Immature natural killer cell (primary cell): ENCODE data around the gene NACAD. TPM values are rescaled to one million over a fixed set of nuclear protein-coding genes. Genes with fewer than 3 reads are reported as not detected.
A peak's percentile ranks its signal among the peaks of the same experiment; 100 is the strongest.

Source experiments
- DNase-seq, 3 donors: peaks; one replicate each; pipeline ENCODE4 v3.0.0; 2022; ENCODE audit warnings: mixed read lengths in 1 of 3
- H3K27ac Mint-ChIP-seq, 6 donors: one replicate each; pipeline ENCODE4 v1.8.0; 2020; ENCODE audit warnings: mixed read lengths in 6 of 6, mild to moderate bottlenecking in 5 of 6, inconsistent platforms in 4 of 6, moderate library complexity in 3 of 6
- H3K27me3 Mint-ChIP-seq, 3 donors: one replicate each; pipeline ENCODE4 v1.8.0; 2020 to 2021; ENCODE audit warnings: low read depth in 3 of 3, mild to moderate bottlenecking in 3 of 3, mixed read lengths in 3 of 3, moderate library complexity in 3 of 3, inconsistent platforms in 1 of 3
- H3K36me3 Mint-ChIP-seq, 3 donors: one replicate each; pipeline ENCODE4 v1.8.0; 2020; ENCODE audit warnings: mixed read lengths in 3 of 3, inconsistent platforms in 2 of 3, mild to moderate bottlenecking in 2 of 3
- H3K4me1 Mint-ChIP-seq, 2 donors: one replicate each; pipeline ENCODE4 v1.8.0; 2020; ENCODE audit warnings: inconsistent platforms in 2 of 2, mild to moderate bottlenecking in 2 of 2, mixed read lengths in 2 of 2, moderate library complexity in 1 of 2
- H3K4me3 Mint-ChIP-seq, 5 donors: one replicate each; pipeline ENCODE4 v1.8.0; 2020; ENCODE audit warnings: mild to moderate bottlenecking in 5 of 5, mixed read lengths in 5 of 5, inconsistent platforms in 3 of 5, moderate library complexity in 3 of 5
- H3K9me3 Mint-ChIP-seq, 6 donors: one replicate each; pipeline ENCODE4 v1.8.0; 2020; ENCODE audit warnings: mild to moderate bottlenecking in 6 of 6, mixed read lengths in 6 of 6, inconsistent platforms in 4 of 6, moderate library complexity in 3 of 6
- polyA plus RNA-seq, 3 donors: library from polyadenylated mRNA; unstranded; fragments of 300-500 nt; fragmentation: Illumina TruSeq; gene quantifications; one replicate each; pipeline ENCODE4 v1.2.3, GENCODE V29; 2021

The NACAD gene
- polyA plus RNA-seq, 3 donors from 2014 or later, result 0.26 to 0.65 TPM; not detected in 1

DNA sequence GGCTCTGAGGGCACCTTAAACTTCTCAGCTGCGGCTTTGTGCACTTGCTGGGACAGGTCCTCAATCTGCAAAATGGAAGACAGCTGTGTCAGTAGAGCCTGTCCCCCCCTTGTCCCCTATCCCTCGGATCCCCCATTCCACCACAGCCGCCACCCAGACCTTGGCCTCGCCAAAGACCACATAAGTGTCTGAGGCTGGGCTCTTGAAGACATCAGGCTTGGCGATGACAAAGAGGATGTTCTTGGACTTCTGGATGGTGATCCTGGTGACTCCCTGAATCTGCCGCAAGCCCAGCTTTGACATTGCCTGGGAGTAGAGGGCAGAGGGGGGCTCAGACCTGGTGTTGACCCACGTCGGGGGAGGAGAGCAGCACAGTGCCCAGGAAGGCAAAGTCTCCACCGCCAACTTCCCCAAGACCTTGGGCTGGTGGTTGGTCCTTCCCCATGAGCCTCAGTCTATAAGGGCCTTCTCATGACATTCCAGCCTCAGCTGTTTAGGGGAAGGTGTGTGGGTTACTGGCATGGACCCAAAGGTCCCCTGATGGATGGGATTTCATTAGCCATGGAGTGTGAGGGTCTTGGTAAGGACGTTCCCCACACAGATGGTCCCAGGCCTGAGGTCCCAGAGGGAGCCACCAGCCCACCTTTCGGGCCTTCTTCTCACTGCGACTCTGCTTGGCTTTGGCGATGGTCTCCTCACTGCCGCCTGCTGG lies 7.7 kb downstream of the NACAD start:
- Mint-ChIP-seq H3K27ac (peak overlapping the region; percentile 23 to 73 (median 54)), H3K9me3 (no peaks in the 10 kb centered on the region), H3K4me3 (no peak overlapping the region)

DNA sequence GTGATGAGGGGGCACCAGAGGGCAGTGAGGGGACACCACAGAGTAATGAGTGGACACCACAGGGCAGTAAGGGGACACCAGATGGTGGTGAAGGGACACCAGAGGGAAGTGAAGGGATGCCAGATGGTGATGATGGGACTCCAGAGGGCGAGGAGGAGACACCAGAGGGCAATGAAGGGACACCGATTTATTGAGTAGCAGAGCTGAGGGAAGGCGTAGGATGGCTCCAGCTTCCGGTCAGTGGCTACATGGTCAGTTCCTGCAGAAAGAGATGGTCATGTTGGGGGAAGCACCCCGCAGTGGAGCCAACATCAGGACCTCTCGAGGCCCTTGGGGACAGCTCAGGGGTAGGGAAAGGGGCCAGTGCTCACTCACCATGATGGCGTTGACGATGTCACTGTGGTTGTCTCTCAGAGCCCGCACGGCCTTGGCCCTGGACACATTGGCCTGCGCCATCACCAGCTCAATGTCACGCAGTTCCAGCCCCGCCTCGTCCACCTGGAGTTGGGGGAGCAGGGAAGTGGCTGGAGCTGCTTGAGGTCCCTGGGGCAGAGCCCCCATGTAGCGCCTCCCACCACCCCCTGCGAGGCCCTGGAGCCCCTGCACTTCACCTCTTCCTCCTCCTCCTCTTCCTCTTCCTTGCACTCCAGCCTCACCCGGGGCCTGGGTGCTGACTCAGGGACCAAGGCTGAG lies 8.4 kb downstream of the NACAD start:
- peaks cover 0 to under 1% (median under 1%) of the 10 kb centered on the region in 3 donors for H3K36me3 Mint-ChIP-seq

More for the DNA sequence above, 7.7 kb downstream of the NACAD start:
- peaks cover 0 to 4% (median 0%) of the 10 kb centered on the region in 3 donors for H3K27me3 Mint-ChIP-seq
- no peak for DNase-seq
- H3K4me1 Mint-ChIP-seq, result peaks cover 7 to 24% of the 10 kb centered on the region in 2 donors
- H3K36me3 Mint-ChIP-seq, result no peaks in the 10 kb centered on the region

DNA sequence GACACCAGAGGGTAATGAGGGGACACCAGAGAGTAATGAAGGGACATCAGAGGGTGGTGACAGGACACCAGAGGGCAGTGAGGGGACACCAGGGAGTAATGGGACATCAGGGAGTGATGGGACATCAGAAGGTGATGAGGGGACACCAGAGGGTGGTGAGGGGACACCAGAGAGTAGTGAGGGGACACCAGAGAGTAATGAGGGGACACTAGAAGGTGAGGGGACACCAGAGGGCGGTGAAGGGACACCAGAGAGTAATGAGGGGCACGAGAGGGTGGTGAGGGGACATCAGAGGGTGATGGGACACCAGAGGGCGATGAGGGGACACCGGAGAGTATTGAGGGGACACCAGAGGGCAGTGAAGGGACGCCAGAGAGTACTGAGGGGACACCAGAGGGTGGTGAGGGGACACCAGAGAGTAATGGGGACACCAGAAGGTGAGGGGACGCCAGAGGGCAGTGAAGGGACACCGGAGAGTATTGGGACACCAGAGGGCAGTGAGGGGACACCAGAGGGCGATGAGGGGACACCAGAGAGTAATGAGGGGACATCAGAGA lies 10.6 kb downstream of the NACAD start:
- no peak for DNase-seq

More for the DNA sequence above, 8.4 kb downstream of the NACAD start:
- Mint-ChIP-seq H3K4me3 (no peak overlapping the region), H3K27me3 (peaks cover 0 to 4% (median 0%) of the 10 kb centered on the region in 3 donors), H3K4me1 (peaks cover 10 to 29% of the 10 kb centered on the region in 2 donors), H3K9me3 (no peaks in the 10 kb centered on the region), H3K27ac (peak overlapping the region; percentile 44 to 84 (median 64))
- no peak for DNase-seq

DNA sequence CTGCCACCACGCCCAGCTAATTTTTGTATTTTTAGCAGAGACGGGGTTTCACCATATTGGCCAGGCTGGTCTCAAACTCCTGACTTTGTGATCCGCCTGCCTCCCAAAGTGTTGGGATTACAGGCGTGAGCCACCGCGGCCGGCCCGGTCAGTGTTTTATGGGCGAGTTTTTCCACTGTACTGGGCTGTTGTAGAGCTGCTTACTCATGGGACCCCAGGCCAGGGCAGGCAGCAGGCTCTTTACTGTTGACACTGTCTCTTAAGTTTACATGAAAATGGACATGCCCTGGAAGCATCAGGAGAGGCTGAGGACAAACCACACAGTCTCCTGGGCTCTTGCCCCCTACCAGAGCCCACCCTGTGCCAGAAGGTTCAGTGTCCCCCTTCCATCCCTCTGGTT lies 11.2 kb downstream of the NACAD start:
- Mint-ChIP-seq H3K27ac (peak overlapping the region in 3 of 6 donors; percentile 34 to 62 (median 36)), H3K27me3 (peaks cover 1 to 4% (median 2%) of the 10 kb centered on the region in 3 donors), H3K36me3 (peaks cover 4 to 21% (median 10%) of the 10 kb centered on the region in 3 donors), H3K9me3 (no peaks in the 10 kb centered on the region), H3K4me1 (peaks cover 39 to 57% of the 10 kb centered on the region in 2 donors), H3K4me3 (peak overlapping the region in 1 of 5 donors; percentile 42)
- DNase-seq, result no peak

More for the DNA sequence above, 10.6 kb downstream of the NACAD start:
- Mint-ChIP-seq H3K27ac (peak overlapping the region in 4 of 6 donors; percentile 31 to 83 (median 58)), H3K36me3 (peaks cover 4 to 15% (median 6%) of the 10 kb centered on the region in 3 donors), H3K9me3 (no peaks in the 10 kb centered on the region), H3K4me1 (peaks cover 33 to 51% of the 10 kb centered on the region in 2 donors), H3K4me3 (peak overlapping the region in 1 of 5 donors; percentile 54), H3K27me3 (peaks cover 1 to 4% (median 2%) of the 10 kb centered on the region in 3 donors)

DNA sequence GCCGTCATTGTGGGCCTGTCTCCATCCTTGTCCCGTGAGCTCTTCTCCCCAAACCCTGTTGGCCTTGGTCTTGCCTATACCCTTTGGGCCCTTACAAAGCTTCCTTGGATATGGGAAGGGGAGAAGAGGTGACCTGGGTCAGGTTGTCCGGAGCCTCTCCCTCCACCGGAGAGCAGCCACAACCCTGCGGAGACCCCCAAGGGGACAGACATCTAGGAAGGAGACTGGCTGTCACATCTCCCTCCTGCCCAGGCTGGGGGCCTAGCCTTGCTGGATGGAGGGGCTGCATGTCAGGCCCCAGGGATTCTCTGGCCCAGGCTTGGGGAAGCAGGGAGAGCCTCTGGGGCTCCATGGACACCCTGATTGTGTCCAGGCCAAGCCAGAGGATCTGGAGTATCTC lies 11.8 kb downstream of the NACAD start:
- peaks cover 4 to 24% (median 12%) of the 10 kb centered on the region in 3 donors for H3K36me3 Mint-ChIP-seq
- H3K27me3 Mint-ChIP-seq, result peaks cover 1 to 4% (median 2%) of the 10 kb centered on the region in 3 donors
- H3K9me3 Mint-ChIP-seq, result no peaks in the 10 kb centered on the region
- H3K4me1 Mint-ChIP-seq, result peaks cover 45 to 64% of the 10 kb centered on the region in 2 donors
- H3K27ac Mint-ChIP-seq, result peak overlapping the region in 3 of 6 donors; percentile 34 to 74 (median 45)
- peak overlapping the region in 1 of 5 donors; percentile 36 for H3K4me3 Mint-ChIP-seq
- no peak for DNase-seq

DNA sequence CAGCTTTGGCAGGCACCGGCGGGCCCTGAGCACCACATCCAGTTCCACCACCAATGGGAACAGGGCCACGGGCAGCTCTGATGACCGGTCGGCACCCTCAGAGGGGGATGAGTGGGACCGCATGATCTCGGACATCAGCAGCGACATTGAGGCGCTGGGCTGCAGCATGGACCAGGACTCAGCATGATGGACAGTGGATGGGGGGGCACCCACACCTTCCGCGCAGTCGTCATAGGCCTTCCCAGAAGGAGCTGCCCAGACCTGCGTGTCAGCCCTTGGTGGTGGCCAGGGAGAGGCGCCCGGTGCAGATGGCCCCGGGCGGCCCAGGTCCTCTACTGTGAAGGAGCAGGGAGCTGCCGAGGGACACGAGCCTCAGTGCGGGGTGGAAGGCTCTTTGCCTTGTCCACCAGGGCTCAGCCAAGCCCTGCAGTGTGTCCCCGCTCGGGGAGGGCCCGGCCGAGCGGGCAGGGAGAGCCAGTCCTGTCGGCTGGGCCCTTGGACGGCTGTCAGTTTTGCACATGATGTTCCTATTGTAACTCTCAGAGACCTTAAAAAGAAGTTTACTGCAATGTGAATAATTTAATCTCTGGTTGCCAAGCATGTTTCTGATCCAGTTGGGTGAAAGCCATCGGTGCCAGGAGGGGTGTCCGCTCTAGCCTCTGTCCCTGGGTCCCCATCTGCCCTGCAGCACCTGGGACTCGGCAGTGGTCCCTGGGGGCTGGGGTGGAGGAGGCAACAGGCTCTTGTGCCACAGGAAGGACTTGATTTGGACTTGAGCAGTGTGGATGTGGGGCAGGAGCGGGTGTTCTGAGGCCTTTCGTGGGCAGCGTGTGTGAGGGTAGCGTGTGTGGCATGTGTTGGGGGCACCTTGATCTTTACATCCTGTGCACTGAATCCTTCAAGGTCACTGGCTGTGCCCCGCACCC lies 12.6 kb downstream of the NACAD start:
- Mint-ChIP-seq H3K36me3 (peaks cover 4 to 32% (median 16%) of the 10 kb centered on the region in 3 donors), H3K9me3 (no peaks in the 10 kb centered on the region), H3K27me3 (peaks cover 1 to 4% (median 3%) of the 10 kb centered on the region in 3 donors), H3K4me1 (peaks cover 52 to 69% of the 10 kb centered on the region in 2 donors), H3K4me3 (peak overlapping the region in 1 of 5 donors; percentile 3), H3K27ac (peak overlapping the region in 5 of 6 donors; percentile 10 to 94 (median 85))
- no peak for DNase-seq

DNA sequence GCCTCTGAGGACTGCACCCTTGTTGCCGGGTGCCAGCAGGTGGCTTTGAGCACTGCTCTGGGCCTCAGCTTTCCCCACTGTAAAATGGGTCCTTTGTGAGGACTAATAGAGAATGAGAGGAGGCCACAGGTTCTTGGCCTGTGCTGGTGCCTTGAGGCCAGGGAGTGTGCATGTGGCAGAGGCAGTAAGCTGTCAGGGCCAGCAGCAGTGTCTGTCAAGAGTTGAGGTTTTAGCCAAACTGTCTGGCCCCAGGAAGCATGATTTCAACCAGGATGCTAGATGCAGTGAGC lies 13.5 kb downstream of the NACAD start:
- peaks cover 52 to 68% of the 10 kb centered on the region in 2 donors for H3K4me1 Mint-ChIP-seq
- H3K4me3 Mint-ChIP-seq, result peak overlapping the region; percentile 61 to 77 (median 73)
- H3K27me3 Mint-ChIP-seq, result peaks cover 1 to 4% (median 3%) of the 10 kb centered on the region in 3 donors
- H3K27ac Mint-ChIP-seq, result peak overlapping the region; percentile 76 to 94 (median 86)
- no peaks in the 10 kb centered on the region for H3K9me3 Mint-ChIP-seq
- no peak for DNase-seq
- H3K36me3 Mint-ChIP-seq, result peaks cover 4 to 32% (median 16%) of the 10 kb centered on the region in 3 donors

DNA sequence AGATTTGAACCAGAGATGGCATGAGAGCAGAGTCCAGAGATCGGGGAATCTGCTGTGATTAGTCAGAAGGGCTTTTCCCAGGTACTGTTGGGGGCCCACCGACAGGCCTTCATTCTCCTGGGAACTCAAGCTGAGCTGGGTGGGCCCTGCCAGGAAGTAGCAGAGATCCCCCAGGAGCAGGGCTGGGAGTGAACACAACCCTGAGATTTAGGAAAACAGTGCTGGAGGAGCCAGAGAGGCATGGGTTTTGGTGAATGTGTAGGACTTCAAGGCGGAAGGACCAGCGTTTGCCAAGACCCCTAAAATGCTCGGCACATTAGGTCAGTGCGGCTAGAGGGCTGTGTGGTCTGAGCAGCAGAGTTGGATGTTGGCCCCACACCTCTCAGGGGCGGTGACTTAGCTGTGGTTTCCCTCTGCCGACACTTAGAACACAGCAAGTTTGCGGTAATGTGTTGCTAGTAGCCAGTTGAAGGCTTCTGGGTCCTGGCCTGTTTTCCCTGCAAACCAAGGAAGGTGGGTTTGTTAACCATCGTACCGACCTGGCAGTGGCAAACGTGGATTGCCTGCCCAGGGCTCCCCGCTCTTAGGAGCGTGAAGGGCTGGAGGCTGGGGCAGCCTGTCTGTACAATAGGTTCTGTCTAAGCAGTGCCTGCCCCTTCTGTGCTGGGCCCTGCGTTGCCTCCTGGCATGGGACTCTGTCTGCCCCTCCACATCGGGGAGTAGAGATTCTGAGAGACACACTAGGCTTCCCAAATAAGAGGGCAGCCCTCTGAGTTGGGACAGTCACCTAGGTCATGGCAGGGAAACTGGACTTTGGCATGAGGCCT lies 14.0 kb downstream of the NACAD start:
- peak overlapping the region; percentile 61 to 77 (median 73) for H3K4me3 Mint-ChIP-seq
- peaks cover 52 to 68% of the 10 kb centered on the region in 2 donors for H3K4me1 Mint-ChIP-seq
- peaks cover 4 to 32% (median 16%) of the 10 kb centered on the region in 3 donors for H3K36me3 Mint-ChIP-seq
- peak; percentile 56 to 65 (median 61) for DNase-seq
- H3K9me3 Mint-ChIP-seq, result no peaks in the 10 kb centered on the region
- peak overlapping the region; percentile 76 to 94 (median 86) for H3K27ac Mint-ChIP-seq
- H3K27me3 Mint-ChIP-seq, result peaks cover 1 to 4% (median 3%) of the 10 kb centered on the region in 3 donors

DNA sequence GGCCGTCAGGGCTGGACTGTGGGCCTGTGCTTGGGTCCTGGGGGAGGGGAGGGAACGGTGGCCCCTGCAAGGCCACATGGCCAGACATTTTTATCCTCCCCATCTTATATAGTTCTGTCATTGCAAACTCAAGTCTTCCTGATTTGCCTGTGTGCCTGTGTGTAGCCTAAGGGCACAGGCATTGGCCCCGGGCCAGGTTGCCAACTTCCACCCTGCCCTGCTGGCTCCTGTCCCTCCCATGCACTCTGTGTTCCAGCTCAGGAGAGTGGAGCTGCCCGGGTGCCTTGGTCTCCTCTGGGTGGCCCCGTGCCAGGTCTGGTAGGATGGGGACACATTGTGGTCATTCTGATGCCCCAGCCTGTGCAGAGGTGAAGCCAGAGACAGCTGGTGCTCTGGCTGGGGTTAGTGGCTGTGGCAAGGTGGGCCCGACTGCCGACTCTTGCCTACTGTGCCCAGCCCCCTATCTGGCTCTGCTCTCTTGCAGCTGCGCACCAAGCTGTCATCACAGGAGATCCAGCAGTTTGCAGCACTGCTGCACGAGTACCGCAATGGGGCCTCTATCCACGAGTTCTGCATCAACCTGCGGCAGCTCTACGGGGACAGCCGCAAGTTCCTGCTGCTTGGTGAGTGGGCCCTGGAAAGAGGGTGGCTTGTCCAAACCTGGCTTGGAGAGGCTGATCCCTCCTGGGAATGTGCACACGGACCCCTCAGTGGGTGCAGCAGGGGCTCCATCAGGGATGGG lies 14.8 kb downstream of the NACAD start:
- Mint-ChIP-seq H3K27ac (peak overlapping the region; percentile 75 to 94 (median 86)), H3K36me3 (peaks cover 4 to 39% (median 16%) of the 10 kb centered on the region in 3 donors), H3K27me3 (peaks cover 1 to 4% (median 3%) of the 10 kb centered on the region in 3 donors), H3K4me1 (peaks cover 59 to 75% of the 10 kb centered on the region in 2 donors), H3K4me3 (peak overlapping the region; percentile 61 to 77 (median 73)), H3K9me3 (no peaks in the 10 kb centered on the region)
- DNase-seq, result no peak

DNA sequence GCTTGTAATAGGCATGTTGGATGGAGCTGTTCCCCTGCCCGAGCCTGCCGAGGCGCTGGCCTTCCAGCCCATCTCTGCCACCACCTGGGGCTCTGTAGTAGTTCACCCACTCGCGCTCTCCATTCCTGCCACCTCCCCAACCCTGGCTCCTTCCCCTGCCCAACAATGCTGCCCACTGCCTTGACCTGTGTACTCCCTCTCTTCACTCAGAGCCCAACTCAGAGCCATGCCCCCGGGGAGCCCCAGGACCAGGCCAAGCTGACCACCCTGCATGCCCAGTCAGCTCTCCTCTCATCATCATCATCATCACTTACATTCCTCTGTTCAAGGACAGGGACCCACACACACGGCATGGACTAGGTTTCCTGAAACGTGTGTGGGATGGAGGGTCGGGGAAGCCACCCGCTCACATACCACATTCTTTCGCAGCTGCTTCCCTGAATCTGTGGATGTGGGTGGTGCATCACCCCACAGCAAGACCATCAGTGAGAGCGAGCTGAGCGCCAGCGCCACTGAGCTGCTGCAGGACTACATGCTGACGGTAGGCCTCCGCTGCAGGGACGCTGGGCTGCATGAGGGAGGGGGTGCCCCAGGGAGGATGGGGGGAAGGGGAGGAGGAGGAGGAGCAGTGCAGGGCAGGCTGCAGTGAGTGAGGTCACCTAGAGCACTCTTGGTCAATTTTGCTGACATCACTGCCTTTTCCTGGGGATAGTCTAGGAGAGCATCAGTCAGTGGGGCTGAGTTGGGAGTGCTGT lies 15.6 kb downstream of the NACAD start:
- no peaks in the 10 kb centered on the region for H3K9me3 Mint-ChIP-seq
- H3K36me3 Mint-ChIP-seq, result peaks cover 4 to 39% (median 16%) of the 10 kb centered on the region in 3 donors
- H3K4me3 Mint-ChIP-seq, result peak overlapping the region in 3 of 5 donors; percentile 40 to 56 (median 53)
- peaks cover 67 to 78% of the 10 kb centered on the region in 2 donors for H3K4me1 Mint-ChIP-seq
- DNase-seq, result no peak
- peak overlapping the region; percentile 33 to 90 (median 80) for H3K27ac Mint-ChIP-seq
- peaks cover 1 to 3% (median 1%) of the 10 kb centered on the region in 3 donors for H3K27me3 Mint-ChIP-seq
